Activated gamma-delta T cell treated with anti-CD3 and anti-CD28 coated beads, Interleukin-2, amount 50 U/mL, for 16 hours (primary cell): ENCODE measurements around the gene EFNB1.
A peak's percentile ranks its signal among the peaks of the same experiment; 100 is the strongest.

Experiments used
- DNase-seq: peaks from one replicate; pipeline ENCODE4 v3.0.0-alpha.2; 2020; ENCODE audit warnings: low read depth

The EFNB1 gene

DNA sequence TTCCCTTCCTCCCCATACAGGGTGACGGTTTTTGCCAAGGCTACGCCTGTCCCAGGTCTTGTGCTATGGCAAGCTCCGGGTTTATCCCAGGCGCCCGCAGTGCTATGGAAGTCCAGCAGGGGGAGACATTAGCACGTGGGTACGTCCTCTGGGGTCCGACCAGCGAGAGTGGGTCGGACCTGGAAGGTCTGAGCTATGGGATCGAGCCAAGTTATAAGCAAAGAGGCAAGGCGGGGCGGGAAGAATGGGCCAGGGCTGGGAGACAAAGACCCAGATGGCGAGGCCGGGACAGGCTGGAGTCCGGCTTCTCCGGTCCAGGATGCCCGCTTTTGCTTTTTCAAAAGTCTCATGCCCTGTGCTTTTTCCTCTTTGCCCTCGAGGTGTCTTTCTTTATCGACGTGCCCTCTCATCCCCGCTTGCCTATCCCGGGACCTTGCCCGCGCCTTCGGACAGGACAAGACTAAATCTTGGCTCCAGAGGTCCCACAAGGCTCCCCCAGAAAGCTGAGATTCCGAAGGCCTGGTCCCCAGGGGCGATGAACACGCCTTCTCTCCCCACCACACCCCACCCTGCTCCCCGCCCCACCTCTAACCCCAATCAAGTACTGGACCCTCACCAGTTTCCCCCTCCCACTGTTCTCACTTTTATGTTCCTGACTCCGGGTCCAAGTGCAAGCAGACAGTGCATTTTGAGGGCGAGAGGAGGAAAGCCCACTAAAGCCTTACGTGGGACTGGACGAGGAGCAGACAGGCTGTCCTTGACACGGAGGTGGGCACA, 785 bp upstream of the EFNB1 start:
- DNase-seq = peak; percentile 65

GRCh38 chrX:68829582-68830418, 979 bp downstream of the EFNB1 start:
- DNase-seq = no peak

DNA sequence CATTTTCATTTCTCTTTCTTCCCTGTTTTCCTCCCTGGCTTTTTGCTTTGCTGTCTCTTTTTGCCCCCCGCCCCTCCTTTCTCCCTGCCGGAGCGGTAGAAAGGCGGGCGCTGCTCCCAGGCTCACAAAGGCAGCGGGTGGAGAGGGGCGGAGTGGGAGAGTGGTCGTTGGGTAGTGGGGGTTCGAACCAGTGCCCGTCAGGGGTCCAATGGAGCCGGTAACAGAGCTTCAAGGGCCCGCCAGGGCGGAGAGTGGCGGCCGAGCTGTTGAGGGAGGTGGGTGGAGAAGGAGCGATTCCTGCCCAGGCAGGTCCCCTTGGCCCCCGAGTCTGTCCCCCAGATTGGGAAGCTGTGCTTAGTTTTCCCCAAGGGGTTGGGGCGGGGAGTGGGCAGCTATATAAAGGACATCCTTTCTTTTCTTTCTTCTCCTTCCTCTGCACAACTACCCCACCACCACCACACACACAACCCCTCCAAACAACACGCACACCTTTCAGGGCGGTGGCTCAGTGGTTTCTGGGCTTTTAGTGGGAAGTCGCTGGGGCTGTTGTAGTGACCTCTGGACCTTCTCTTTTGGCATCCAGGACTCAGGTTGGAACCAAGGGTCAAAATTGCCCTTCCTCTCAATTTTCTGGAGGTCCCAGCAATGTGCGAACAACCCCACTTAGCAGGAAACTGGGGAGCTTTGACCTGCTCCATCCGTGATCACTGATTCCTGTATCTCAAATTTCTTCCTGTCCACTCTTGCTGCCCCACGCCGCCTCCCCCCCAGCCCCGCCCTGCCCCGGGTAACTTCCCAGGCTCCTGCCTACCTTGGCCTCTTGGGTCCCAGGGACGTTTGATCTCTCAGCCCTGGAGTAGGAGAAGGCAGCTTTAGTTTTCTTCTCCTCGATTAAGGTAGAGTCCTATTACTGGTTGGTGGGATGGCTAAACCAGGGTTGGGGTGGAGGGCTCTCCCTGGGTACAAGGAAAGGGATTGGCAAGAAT, 1.9 kb downstream of the EFNB1 start:
- DNase-seq = no peak

GRCh38 chrX:68831405-68832100, 2.7 kb downstream of the EFNB1 start:
- DNase-seq = no peak

DNA sequence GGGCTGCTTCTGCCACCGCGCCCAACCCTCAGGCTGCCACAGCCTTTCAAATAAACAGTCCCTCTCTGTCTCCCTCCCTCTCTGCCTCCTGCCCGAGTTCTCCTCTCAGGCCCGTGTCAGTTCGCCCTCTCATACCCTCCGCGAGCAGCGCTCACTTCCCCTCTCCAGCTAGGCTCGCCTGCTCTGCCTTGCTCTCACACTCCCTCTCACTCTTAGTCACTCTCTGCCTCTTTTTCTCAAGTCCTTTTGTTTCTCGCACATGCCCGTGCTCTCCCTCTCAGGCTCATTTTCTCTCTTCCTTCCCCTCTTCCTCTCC, 3.2 kb downstream of the EFNB1 start:
- no peak for DNase-seq

GRCh38 chrX:68832516-68833447, 4.0 kb downstream of the EFNB1 start:
- no peak for DNase-seq

DNA sequence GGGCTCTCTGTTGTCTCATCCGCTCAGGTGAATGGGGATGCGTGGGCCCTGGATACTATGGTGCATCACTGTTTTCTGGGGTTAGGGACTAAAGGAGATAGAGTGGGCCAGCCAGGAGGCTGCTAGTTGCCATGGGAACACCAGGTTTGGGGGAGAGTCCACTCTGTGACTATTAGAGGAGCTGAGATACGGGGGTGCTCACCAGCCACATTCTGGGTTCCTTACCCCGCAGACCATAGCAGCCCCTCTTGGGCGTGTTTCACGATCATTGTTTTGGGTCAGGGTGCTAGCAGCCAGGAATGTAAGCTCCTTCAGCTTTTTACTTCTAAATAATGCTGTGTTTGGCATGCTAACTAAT, 4.6 kb downstream of the EFNB1 start:
- DNase-seq = no peak

GRCh38 chrX:68833855-68834331, 5.1 kb downstream of the EFNB1 start:
- no peak for DNase-seq

DNA sequence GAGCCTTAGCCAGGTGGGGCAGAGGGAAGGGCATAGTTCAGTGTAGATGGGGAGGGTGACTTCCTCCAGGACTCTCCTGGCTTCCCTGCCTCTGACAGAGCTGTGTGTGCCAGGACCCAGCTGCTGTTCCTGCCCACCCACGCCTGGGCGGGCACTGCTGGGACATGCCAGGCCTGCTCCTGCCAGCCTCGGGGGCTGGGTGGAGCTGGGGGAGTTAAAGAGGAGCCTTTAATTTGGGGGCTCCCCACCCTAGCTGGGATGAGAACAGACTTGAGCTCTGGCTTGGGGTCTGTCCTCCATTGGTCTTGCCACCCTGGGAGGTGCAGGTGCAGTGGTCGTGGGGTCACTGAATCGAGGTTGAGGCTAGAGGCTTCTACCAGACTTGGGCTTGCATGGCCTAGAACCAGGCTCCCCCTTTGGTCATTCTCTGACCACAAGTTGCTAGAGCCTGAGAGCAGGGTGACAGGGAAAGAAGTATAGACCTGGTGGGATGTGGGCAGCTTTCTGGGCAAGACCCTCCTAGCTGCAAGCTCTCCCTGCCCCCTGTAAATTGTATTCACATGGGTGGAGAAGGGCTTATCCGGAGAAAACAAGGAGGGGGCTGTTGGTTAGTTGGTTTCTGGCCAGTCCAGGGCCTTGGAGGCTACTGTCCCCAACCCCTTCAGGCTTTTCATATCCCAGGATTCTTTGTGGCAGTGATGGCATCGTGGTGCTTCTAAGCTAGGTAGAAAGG, 5.7 kb downstream of the EFNB1 start:
- DNase-seq = no peak

DNA sequence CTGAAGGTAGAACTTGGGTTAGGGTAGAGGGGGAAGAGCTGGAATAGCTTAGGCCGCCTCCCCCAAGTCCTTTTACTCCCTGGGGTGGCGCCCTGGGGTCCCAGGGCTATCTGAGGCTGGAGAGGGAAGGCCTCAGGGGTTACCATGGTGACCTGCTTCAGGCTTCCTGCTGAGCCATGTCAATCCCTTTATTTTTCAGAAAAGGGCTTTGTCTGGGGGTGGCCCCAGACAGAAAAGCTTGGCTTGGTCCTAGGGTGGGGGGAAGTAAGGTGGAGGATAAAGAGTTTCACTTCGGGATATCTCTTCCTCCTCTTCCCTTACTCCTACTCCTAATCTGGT, 6.3 kb downstream of the EFNB1 start:
- DNase-seq = no peak

DNA sequence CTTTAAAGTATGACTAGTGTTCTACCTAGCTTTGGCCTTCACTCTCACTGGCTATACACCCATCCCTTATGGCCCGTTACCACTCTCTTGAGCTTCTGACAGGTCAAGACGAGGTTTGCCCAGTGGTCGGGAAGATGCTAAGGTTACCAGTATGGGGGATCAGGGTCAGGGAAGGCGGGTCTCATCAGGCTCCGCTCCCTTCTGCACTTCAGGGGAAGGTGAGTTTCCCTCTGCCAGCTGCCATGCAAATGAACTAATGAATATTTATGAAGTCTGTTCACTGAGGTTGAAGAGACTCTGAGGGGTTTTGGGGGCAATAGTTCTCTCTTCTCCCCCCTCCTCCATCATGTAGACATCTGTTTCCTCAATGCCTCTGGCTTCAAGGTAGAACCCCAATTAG, 6.6 kb downstream of the EFNB1 start:
- no peak for DNase-seq

DNA sequence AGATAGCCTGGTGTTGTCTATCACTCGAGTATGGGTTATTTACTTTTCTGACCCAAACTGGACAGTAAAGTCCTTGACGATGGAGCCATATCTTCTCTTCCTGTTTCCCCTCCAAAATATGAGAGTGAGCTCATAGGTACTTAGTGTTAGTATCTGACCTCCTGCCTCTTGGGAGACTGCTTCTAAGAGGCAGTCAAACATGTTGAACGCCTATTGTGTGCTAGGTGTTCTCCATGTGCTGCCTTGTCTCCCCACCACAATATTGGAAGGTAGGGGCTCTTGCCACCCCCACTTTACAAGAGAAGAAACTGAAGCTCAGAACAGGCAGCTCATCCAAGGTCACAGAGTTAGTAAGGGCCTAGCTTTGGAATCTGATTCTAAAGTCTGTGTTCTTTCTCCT, 8.3 kb downstream of the EFNB1 start:
- DNase-seq = no peak

DNA sequence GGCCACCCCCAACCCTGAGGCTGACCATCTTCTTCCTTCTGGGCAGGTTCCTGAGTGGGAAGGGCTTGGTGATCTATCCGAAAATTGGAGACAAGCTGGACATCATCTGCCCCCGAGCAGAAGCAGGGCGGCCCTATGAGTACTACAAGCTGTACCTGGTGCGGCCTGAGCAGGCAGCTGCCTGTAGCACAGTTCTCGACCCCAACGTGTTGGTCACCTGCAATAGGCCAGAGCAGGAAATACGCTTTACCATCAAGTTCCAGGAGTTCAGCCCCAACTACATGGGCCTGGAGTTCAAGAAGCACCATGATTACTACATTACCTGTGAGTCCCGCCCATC, 9.7 kb downstream of the EFNB1 start:
- no peak for DNase-seq

DNA sequence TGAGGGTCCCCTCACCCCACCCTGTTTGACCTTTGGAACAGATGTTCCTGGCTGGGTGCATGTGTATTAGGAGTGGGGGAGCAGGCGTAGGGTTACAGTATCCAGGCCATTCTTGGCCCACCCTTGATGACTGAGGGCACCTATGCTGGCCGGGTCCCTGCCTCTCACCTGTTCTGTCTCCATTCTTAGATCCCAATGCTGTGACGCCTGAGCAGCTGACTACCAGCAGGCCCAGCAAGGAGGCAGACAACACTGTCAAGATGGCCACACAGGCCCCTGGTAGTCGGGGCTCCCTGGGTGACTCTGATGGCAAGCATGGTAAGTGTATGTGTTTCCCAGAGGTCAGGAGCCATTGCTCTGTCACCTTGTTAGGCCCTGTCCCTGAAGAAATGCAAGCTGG, 10.9 kb downstream of the EFNB1 start:
- DNase-seq = no peak

- DNase-seq = no peak
Measured at GRCh38 chrX:68840256-68840655, 11.4 kb downstream of the EFNB1 start.

- DNase-seq = no peak
Measured at GRCh38 chrX:68841251-68842049, 12.6 kb downstream of the EFNB1 start.

DNA sequence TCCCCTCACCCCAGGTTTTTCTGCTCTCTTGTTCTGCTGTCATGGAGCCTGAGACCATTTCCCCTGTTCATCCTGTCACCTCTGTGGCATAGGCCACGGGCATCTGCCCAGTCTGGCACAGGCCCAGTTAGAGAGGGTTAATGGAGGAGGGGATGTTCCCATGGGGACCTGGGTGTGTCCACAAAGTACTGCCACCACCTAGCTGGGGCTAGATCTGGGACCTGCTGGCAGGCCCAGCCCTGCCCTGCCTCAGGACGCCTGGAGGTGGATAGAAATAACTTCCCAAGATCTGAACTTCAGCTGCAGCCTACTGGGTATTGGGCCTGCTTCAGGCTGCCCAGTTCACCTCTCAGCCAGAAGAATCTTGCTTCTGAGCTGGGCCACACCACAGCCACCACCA, 13.5 kb downstream of the EFNB1 start:
- no peak for DNase-seq

DNA sequence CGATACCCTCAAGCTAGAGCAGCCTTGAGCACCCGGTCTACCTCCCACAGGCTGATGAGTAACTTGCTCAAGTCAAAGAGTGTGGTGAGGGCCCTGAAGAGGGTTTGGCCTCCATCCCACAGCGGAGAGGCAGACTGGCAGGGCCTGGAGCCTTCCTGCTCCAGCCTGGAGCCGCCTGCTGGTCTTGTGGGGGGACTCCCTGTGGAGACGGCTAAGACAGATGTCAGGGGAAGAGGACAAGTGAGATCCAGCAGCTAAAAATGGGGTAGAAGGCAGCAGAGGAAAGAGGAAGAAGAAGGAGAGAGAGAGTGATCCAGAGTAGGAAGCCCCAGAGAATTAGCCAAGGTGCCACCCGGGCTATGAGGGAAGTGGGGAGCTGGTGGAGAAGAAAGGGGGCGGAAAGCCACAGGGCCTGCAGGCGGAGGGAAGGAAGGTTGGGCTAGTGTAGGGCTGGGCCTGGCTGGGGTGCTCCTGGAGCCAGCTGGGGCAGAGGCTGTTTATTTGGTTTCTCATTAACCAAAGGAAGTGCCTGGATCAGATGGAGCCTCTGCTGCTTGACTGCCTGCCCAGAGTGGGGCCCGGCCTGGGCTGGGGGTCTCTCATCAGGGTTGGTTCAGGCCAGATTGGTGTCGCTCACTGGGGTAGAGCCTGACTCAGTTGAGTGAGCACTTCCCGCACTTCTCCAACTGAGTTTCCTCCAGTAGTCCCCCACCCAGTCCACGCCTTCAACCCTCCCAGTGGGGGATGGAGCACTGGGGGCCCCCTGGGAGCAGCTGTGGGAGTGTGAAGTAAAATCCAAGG, 14.2 kb downstream of the EFNB1 start:
- no peak for DNase-seq

GRCh38 chrX:68843992-68844391, 15.2 kb downstream of the EFNB1 start:
- no peak for DNase-seq
